CD14-positive monocyte (primary cell): ENCODE measurements around the gene GATAD2A. TPM values are rescaled to one million over a fixed set of nuclear protein-coding genes. Genes with fewer than 3 reads are reported as not detected.

Experiments used
- DNase-seq, 3 donors: peaks; one replicate each; pipeline ENCODE4 v3.0.0-alpha.2; 2011 to 2022
- H2AFZ ChIP-seq: 2 replicates; pipeline ENCODE4 v1.6.0; 2012; ENCODE audit warnings: mild to moderate bottlenecking, low read depth, low read length, inconsistent platforms; ENCODE audit not compliant: insufficient read depth, poor library complexity, severe bottlenecking
- H3K27ac ChIP-seq, 2 donors: 1 replicate in 1 of 2; 2 replicates in 1 of 2; pipeline ENCODE4 v1.5.1; 2012 to 2013; ENCODE audit warnings: low read length in 2 of 2, control low read depth in 1 of 2, inconsistent platforms in 1 of 2, low read depth in 1 of 2, mild to moderate bottlenecking in 1 of 2
- H3K27me3 ChIP-seq, 2 donors: one replicate each; pipeline versions ENCODE4 v1.6.0 to v1.6.1; 2011 to 2013; ENCODE audit warnings: low read length in 2 of 2; ENCODE audit not compliant: control insufficient read depth in 2 of 2, insufficient read depth in 2 of 2
- H3K36me3 ChIP-seq, 2 donors: replicated peaks in 1 of 2; 1 replicate in 1 of 2; 2 replicates in 1 of 2; pipeline versions ENCODE4 v1.5.1 to v1.6.1; 2012 to 2013; ENCODE audit warnings: low read length in 2 of 2, control low read depth in 1 of 2, inconsistent platforms in 1 of 2, mild to moderate bottlenecking in 1 of 2; ENCODE audit not compliant: insufficient read depth in 2 of 2, control insufficient read depth in 1 of 2
- H3K4me1 ChIP-seq, 2 donors: 1 replicate in 1 of 2; 2 replicates in 1 of 2; pipeline versions ENCODE4 v1.5.1 to v1.6.1; 2012 to 2013; ENCODE audit warnings: low read length in 2 of 2, control low read depth in 1 of 2, inconsistent platforms in 1 of 2, mild to moderate bottlenecking in 1 of 2, moderate library complexity in 1 of 2; ENCODE audit not compliant: insufficient read depth in 2 of 2, control insufficient read depth in 1 of 2
- H3K4me2 ChIP-seq: replicated peaks from 2 replicates; pipeline ENCODE3; 2012; ENCODE audit warnings: low read length, moderate library complexity, mild to moderate bottlenecking; ENCODE audit not compliant: poor library complexity, severe bottlenecking; ENCODE audit errors: extremely low read depth
- H3K4me3 ChIP-seq, 3 experiments: fragments of 200-600 bp in 1 of 3; sonication (generic) in 1 of 3; replicated peaks in 1 of 3; 1 replicate in 2 of 3; 2 replicates in 1 of 3; pipeline ENCODE4 v1.5.1; 2011 to 2013; ENCODE audit warnings: low read length in 3 of 3, mild to moderate bottlenecking in 3 of 3, control low read depth in 2 of 3, low read depth in 2 of 3, inconsistent platforms in 1 of 3, moderate library complexity in 1 of 3
- H3K79me2 ChIP-seq: 2 replicates; pipeline ENCODE4 v1.6.0; 2012; ENCODE audit warnings: mild to moderate bottlenecking, control low read depth, inconsistent platforms, low read length, moderate library complexity; ENCODE audit not compliant: insufficient read depth
- H3K9ac ChIP-seq: 2 replicates; pipeline ENCODE4 v1.6.0; 2017; ENCODE audit warnings: low read length, mild to moderate bottlenecking; ENCODE audit not compliant: insufficient read depth, poor library complexity, severe bottlenecking
- H3K9me3 ChIP-seq, 2 donors: replicated peaks in 1 of 2; 1 replicate in 1 of 2; 2 replicates in 1 of 2; pipeline versions ENCODE4 v1.5.1 to v1.6.1; 2012 to 2013; ENCODE audit warnings: low read length in 2 of 2, control low read depth in 1 of 2; ENCODE audit not compliant: control insufficient read depth in 1 of 2, insufficient read depth in 1 of 2
- H4K20me1 ChIP-seq: 2 replicates; pipeline ENCODE4 v1.6.0; 2012; ENCODE audit warnings: mild to moderate bottlenecking, low read length, control low read depth, moderate library complexity; ENCODE audit not compliant: insufficient read depth
- H3K27ac Mint-ChIP-seq, 7 donors: one replicate each; pipeline ENCODE4 v1.8.0; 2020; ENCODE audit warnings: mild to moderate bottlenecking in 7 of 7, mixed read lengths in 7 of 7, moderate library complexity in 6 of 7, inconsistent platforms in 2 of 7
- H3K27me3 Mint-ChIP-seq, 3 donors: one replicate each; pipeline ENCODE4 v1.8.0; 2021 to 2022; ENCODE audit warnings: low read depth in 3 of 3, mild to moderate bottlenecking in 3 of 3, mixed read lengths in 3 of 3, moderate library complexity in 3 of 3, inconsistent platforms in 1 of 3
- H3K36me3 Mint-ChIP-seq, 2 donors: one replicate each; pipeline ENCODE4 v1.8.0; 2020; ENCODE audit warnings: mixed read lengths in 2 of 2, inconsistent platforms in 1 of 2, mild to moderate bottlenecking in 1 of 2
- H3K4me1 Mint-ChIP-seq: one replicate; pipeline ENCODE4 v1.8.0; 2020; ENCODE audit warnings: mild to moderate bottlenecking, mixed read lengths
- H3K4me3 Mint-ChIP-seq, 2 donors: one replicate each; pipeline ENCODE4 v1.8.0; 2020; ENCODE audit warnings: mild to moderate bottlenecking in 2 of 2, mixed read lengths in 2 of 2, moderate library complexity in 1 of 2
- H3K9me3 Mint-ChIP-seq, 7 donors: one replicate each; pipeline ENCODE4 v1.8.0; 2020 to 2022; ENCODE audit warnings: mixed read lengths in 7 of 7, mild to moderate bottlenecking in 6 of 7, moderate library complexity in 6 of 7, inconsistent platforms in 2 of 7
- CTCF ChIP-seq: fragments of 200-600 bp; IDR thresholded peaks from one replicate; pipeline ENCODE4 v1.8.0; 2022; ENCODE audit warnings: antibody characterized with exemption, mild to moderate bottlenecking
- WGBS: methylation state at CpG from one replicate; pipeline ENCODE4 v1.1.5; 2013; ENCODE audit warnings: missing lambda C conversion rate; ENCODE audit not compliant: insufficient coverage; 5-methylcytosine and 5-hydroxymethylcytosine counted together
- intact Hi-C, 2 donors: fragments of 100-400 bp; cut with micrococcal nuclease; formaldehyde crosslinking; loops; one replicate each; pipeline versions ENCODE4 v1.15.0 to v1.15.1; 2023
- polyA plus RNA-seq, 3 donors: library from polyadenylated mRNA; depleted of rRNA in 1 of 3; unstranded in 2 of 3; stranded (reverse) in 1 of 3; fragments of 300-500 nt in 2 of 3; fragments of >200 nt in 1 of 3; fragmentation: Illumina TruSeq in 2 of 3; gene quantifications; 1 replicate in 2 of 3; 2 replicates in 1 of 3; pipeline ENCODE4 v1.2.3, GENCODE V29; 2012 to 2021

The GATAD2A gene
- polyA plus RNA-seq, 3 donors, result 8.0 to 35.9 (median 8.7) TPM

DNA sequence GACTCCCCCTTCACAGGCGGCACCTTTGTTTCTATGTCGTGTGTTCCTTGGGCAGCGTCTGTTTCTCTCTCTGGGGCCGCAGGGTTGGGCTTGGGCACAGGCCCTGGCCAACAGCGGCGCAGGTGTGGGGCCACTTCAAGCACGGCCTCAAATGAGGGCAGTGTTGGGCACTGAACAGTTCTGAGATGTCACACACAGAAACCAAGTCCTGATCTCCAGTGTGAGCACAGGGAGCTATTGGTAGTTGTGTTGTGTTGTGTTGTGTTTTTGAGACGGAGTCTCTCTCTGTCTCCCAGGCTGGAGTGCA is 42.7 kb downstream of the GATAD2A start:
- H3K4me3 Mint-ChIP-seq, result no peak overlapping the region
- Histone ChIP-seq H3K27ac (peak overlapping the region in 1 of 2 donors; percentile 87), H3K9me3 (no peaks in the 10 kb centered on the region), H3K4me3 (no peak overlapping the region), H3K27me3 (no peaks in the 10 kb centered on the region), H3K79me2 (peaks cover 97% of the 10 kb centered on the region), H3K4me2 (no peak overlapping the region), H2AFZ (no peak overlapping the region), H4K20me1 (peaks cover 81% of the 10 kb centered on the region), H3K36me3 (peaks cover 0 to 5% of the 10 kb centered on the region in 2 donors), H3K9ac (no peak overlapping the region), H3K4me1 (peaks cover 58 to 71% of the 10 kb centered on the region in 2 donors)
- no peaks in the 10 kb centered on the region for H3K9me3 Mint-ChIP-seq
- H3K4me1 Mint-ChIP-seq, result peaks cover 63% of the 10 kb centered on the region
- no peak for TF ChIP-seq CTCF
- WGBS, result 97% methylated on average over 6 of the region's 8 CpGs
- intact Hi-C loops, result no loop called here
- peaks cover 18 to 22% of the 10 kb centered on the region in 2 donors for H3K36me3 Mint-ChIP-seq
- no peak for DNase-seq
- H3K27me3 Mint-ChIP-seq, result peaks cover 0 to 3% (median 0%) of the 10 kb centered on the region in 3 donors
- H3K27ac Mint-ChIP-seq, result peak overlapping the region in 2 of 7 donors; percentile 25 to 42

DNA sequence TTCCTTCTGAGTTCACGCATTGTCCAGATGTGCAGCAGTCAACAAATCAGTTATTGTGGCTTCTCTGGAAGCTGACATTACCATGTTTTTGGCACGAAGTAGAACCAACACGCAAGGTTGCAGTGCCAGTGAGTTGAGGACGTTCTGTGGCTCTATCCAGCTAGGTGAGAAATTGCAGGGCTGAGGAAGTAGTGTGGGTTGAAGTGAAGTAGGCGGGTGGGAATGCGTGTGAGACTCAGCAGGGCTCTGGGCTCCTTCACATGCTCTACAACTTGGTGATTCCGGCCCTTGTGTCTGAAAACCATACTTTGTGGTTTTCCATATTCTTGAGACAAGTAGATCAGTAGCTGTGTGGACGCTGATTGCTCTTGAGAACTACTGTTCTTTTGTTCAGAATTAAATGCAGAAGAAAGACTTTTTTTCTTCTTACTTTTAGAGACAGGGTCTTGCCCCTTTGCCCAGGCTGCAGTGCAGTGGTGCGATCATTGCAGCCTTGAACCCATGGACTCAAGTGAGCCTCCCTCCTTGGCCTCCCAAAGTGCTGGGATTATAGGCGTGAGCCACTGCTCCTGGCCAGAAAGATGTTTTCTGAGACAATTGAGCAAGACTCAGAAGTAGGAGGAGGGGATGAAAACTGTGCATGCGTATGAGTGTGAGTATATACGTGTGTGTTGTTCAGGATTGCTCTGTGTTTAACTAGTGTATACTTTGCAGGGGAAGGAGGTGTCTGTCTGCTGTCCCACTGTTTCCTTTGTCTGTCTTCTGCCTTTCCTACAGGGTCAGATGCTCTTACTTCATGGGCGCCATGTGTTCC is 46.2 kb downstream of the GATAD2A start:
- peaks cover 66% of the 10 kb centered on the region for H4K20me1 ChIP-seq
- H3K27ac ChIP-seq, result peak overlapping the region; percentile 2 to 62
- peaks cover 27 to 37% of the 10 kb centered on the region in 2 donors for H3K4me1 ChIP-seq
- no peak overlapping the region for H2AFZ ChIP-seq
- peaks cover under 1 to 11% of the 10 kb centered on the region in 2 donors for H3K36me3 ChIP-seq
- no peaks in the 10 kb centered on the region for H3K9me3 ChIP-seq
- no peak for TF ChIP-seq CTCF
- H3K27me3 Mint-ChIP-seq, result peaks cover 0 to 5% (median 0%) of the 10 kb centered on the region in 3 donors
- no peak overlapping the region for H3K4me3 ChIP-seq
- H3K27me3 ChIP-seq, result no peaks in the 10 kb centered on the region
- no peak overlapping the region for H3K4me3 Mint-ChIP-seq
- intact Hi-C loops, result no loop called here
- H3K9me3 Mint-ChIP-seq, result peaks cover 0 to 2% (median 0%) of the 10 kb centered on the region in 7 donors
- WGBS, result 41% methylated on average over 11 of the region's 13 CpGs
- peak overlapping the region; percentile 67 to 90 (median 82) for H3K27ac Mint-ChIP-seq
- no peak overlapping the region for H3K9ac ChIP-seq
- H3K4me2 ChIP-seq, result no peak overlapping the region
- H3K4me1 Mint-ChIP-seq, result peaks cover 35% of the 10 kb centered on the region
- peaks cover 10 to 20% of the 10 kb centered on the region in 2 donors for H3K36me3 Mint-ChIP-seq
- peaks cover 100% of the 10 kb centered on the region for H3K79me2 ChIP-seq
- DNase-seq, result peak in 1 of 3 donors; percentile 28
